AG09319 (cell line): Measurements from ENCODE around the gene AP2A1.
A peak's percentile ranks its signal among the peaks of the same experiment; 100 is the strongest.

Source experiments
- DNase-seq: peaks from one replicate; pipeline ENCODE4 v3.0.0-alpha.2; 2010; ENCODE audit warnings: low read depth; ENCODE audit errors: extremely low read depth
- CTCF ChIP-seq: IDR thresholded peaks from 2 replicates; pipeline ENCODE4 v1.5.1; 2011; ENCODE audit warnings: low read depth, mild to moderate bottlenecking, inconsistent platforms, low read length, moderate library complexity

The AP2A1 gene

GRCh38 chr19:49809160-49809940, 42.5 kb downstream of the AP2A1 start:
- no peak for DNase-seq
- TF ChIP-seq CTCF: no peak; the same call in 1 of the 2 replicates

- no peak for DNase-seq
- no peak for TF ChIP-seq CTCF
Measured at GRCh38 chr19:49809941-49810389, 43.2 kb downstream of the AP2A1 start.

- no peak for DNase-seq
- no peak for TF ChIP-seq CTCF
Measured at GRCh38 chr19:49811328-49811727, 44.5 kb downstream of the AP2A1 start.

- DNase-seq: no peak
Measured at GRCh38 chr19:49812452-49812996, 45.7 kb downstream of the AP2A1 start.

GRCh38 chr19:49812997-49813861, 46.4 kb downstream of the AP2A1 start, which contains the start of gene FUZ:
Gene FUZ (minus strand): TSS chr19:49813292. CDS start chr19:49813106, 186 bp downstream.
- DNase-seq: peak; percentile 96
- TF ChIP-seq CTCF: peak; percentile 15

More at GRCh38 chr19:49812452-49812996, 45.7 kb downstream of the AP2A1 start:
- no peak for TF ChIP-seq CTCF

- no peak for TF ChIP-seq CTCF
- DNase-seq: no peak
Measured at GRCh38 chr19:49814010-49814409, 47.2 kb downstream of the AP2A1 start.
